ENCODE measurements around the gene IMPDH1.
A peak's percentile ranks its signal among the peaks of the same experiment; 100 is the strongest.

Gene IMPDH1

DNA sequence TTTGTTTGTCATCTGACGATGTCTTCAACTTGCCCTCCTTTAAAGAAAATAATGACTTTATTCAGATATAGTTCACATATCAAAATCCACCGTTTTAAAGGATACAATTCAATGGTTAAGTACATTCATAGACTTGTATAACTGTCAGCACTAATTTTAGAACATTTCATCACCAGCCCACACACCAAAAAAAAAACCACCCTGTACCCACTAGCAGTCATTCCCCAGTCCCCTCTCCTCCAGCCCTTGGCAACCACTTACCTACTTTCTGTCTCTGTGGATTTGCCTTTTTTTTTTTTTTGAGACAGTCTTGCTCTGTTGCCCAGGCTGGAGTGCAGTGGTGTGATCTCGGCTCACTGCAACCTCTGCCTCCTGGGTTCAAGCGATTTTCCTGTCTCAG lies 40.6 kb upstream of the IMPDH1 start:
- TF ChIP-seq, protein P1, sequence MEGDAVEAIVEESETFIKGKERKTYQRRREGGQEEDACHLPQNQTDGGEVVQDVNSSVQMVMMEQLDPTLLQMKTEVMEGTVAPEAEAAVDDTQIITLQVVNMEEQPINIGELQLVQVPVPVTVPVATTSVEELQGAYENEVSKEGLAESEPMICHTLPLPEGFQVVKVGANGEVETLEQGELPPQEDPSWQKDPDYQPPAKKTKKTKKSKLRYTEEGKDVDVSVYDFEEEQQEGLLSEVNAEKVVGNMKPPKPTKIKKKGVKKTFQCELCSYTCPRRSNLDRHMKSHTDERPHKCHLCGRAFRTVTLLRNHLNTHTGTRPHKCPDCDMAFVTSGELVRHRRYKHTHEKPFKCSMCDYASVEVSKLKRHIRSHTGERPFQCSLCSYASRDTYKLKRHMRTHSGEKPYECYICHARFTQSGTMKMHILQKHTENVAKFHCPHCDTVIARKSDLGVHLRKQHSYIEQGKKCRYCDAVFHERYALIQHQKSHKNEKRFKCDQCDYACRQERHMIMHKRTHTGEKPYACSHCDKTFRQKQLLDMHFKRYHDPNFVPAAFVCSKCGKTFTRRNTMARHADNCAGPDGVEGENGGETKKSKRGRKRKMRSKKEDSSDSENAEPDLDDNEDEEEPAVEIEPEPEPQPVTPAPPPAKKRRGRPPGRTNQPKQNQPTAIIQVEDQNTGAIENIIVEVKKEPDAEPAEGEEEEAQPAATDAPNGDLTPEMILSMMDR (IDR thresholded peaks at IDR 0.05) = no peak
- H3K27me3 ChIP-seq = no peaks in the 10 kb centered on the region
- intact Hi-C loops (cut with DNase I; ENCODE audit: low total_unique reads) = no loop called here
- no peak overlapping the region for H3K4me3 ChIP-seq
- no peak for DNase-seq
- peak overlapping the region; percentile 19 to 20 for H3K27ac ChIP-seq
- H3K9me3 ChIP-seq = no peaks in the 10 kb centered on the region
- no peaks in the 10 kb centered on the region for H3K36me3 ChIP-seq
- H3K4me1 ChIP-seq = peaks cover 0 to 37% (median 17%) of the 10 kb centered on the region in 4 donors

DNA sequence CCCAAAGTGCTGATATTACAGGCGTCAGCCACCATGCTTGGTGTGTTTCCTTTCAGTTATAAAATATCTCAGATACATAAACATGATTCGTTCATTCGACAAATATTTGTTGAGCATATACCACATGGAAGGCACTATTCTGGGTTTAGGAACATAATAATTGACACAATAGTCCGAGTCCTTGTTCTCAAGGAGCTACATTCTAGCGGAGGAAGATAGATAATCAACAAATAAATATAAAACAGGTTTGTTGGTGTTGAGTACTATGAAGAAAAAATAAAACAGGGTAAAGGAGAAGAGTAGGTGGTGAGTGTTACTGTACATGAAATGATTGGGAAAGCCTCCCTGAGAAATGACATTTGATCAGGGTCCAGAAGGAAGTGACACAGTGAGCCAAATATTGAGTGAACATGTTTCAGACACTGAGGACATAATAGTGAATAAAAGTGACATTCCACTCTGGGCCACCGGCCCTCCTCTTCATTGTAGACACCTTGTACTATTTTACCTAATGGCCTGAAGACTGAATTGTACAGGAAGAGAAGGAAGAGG lies 39.0 kb upstream of the IMPDH1 start:
- intact Hi-C loops (cut with DNase I; ENCODE audit: low total_unique reads) = no loop called here
- peaks cover 0 to 22% (median 6%) of the 10 kb centered on the region in 4 donors for H3K4me1 ChIP-seq
- no peaks in the 10 kb centered on the region for H3K36me3 ChIP-seq
- H3K9me3 ChIP-seq = no peaks in the 10 kb centered on the region
- TF ChIP-seq, protein P1 (IDR thresholded peaks at IDR 0.05) = no peak
- DNase-seq = no peak
- no peaks in the 10 kb centered on the region for H3K27me3 ChIP-seq
- H3K4me3 ChIP-seq = no peak overlapping the region
- H3K27ac ChIP-seq = no peak overlapping the region

DNA sequence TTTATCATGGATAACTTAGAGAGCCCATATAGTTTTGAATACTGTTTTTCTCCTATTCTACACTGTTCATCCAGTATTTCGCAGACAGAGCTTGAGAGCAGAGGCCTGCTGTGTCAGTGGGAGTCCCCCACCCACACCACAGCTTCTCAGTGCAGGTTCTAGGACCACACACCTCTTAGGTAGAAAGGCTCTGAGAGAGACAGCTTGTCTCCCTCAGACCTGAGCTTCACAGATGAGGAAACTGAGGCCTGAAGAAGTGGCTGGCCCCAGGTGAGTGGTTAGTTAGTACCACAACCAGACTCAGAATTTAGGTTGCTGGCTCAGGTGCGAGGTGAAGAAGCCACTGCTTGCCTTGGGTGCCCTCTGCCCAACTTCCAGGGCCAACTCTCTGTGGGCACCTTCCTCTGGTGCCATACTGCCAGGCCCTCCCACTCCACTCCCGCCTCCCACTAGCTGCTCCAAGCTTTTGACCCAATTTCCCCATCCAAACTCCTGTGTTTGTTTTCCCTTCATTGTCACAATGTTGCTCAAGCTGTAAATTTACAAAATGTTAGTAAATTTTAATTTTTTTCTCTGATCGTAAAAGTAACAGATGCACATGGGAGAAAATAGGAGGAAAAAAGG lies 38.3 kb upstream of the IMPDH1 start:
- intact Hi-C loops (cut with DNase I; ENCODE audit: low total_unique reads) = no loop called here
- TF ChIP-seq, protein P1 (IDR thresholded peaks at IDR 0.05) = no peak
- no peak overlapping the region for H3K4me3 ChIP-seq

DNA sequence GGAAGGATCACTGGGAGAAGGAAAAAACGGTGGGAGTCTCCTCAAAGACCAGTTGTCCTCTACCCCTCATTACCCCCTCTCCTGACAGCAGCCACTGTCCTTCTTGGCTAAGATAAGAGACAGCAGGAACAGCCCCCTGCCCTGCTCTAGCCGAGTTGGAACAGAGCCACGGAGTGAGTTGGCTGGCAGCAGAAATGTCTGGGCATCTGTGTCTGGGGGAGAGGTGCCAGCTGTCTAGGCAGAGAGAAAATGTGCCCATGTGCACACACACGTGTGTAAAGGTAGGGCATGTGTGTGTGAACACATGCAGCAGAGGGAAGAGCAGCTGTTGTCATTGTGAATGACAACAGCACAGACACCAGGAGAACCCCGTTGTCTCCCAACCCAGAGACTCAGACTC lies 36.5 kb upstream of the IMPDH1 start:
- intact Hi-C loops (cut with DNase I; ENCODE audit: low total_unique reads) = no loop called here
- Histone ChIP-seq H3K27ac (peak overlapping the region in 1 of 2 donors; percentile 26), H3K4me3 (no peak overlapping the region), H3K36me3 (no peaks in the 10 kb centered on the region), H3K4me1 (peaks cover 0 to 18% (median 3%) of the 10 kb centered on the region in 4 donors), H3K27me3 (no peaks in the 10 kb centered on the region), H3K9me3 (no peaks in the 10 kb centered on the region)
- DNase-seq = no peak
- TF ChIP-seq, protein P1 (IDR thresholded peaks at IDR 0.05) = no peak

More for the DNA sequence above, 38.3 kb upstream of the IMPDH1 start:
- H3K27ac ChIP-seq = no peak overlapping the region
- H3K4me1 ChIP-seq = peaks cover 0 to 18% (median 3%) of the 10 kb centered on the region in 4 donors
- no peaks in the 10 kb centered on the region for H3K9me3 ChIP-seq
- no peaks in the 10 kb centered on the region for H3K36me3 ChIP-seq
- DNase-seq = no peak
- H3K27me3 ChIP-seq = no peaks in the 10 kb centered on the region

DNA sequence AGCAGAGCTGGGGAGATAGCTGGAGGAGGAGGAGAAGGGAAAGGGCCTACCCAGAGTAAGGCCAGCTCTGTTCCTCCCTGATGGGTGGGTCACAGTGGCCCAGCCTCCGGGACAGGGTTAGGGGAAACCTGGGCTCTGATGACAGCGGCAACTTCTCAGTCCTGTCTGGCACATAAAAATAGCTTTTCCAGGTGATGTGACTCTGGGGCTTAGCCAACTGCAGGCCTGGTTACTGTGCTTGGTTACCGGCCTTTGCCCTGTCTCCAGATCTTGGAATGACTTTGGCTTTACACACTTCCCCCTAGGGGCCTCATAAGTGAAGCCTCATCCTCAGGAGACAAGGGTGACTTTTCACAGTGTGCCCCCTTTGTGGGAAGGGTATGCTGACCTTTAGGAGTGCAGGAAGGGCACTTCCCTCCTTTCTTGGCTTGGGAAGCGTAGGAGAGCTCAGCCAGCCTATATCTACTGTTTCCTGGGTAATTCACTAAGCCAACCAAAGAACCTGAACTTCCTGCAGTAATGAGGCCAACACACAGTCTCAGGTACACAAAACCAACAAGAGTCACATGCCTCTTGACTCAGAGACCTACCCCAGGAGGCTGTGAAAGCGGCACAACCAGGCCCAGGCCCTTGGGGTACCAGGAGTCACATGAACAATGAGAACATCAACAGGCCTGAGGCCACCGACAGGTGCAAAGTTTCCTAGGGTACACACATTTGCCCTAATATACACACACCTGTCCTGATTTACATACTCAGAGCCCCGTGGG lies 34.2 kb upstream of the IMPDH1 start:
- Histone ChIP-seq H3K9me3 (no peaks in the 10 kb centered on the region), H3K4me3 (no peak overlapping the region), H3K27ac (no peak overlapping the region), H3K4me1 (peaks cover 0 to 7% (median 3%) of the 10 kb centered on the region in 4 donors), H3K27me3 (no peaks in the 10 kb centered on the region), H3K36me3 (no peaks in the 10 kb centered on the region)
- DNase-seq = no peak
- intact Hi-C loops (cut with DNase I; ENCODE audit: low total_unique reads) = no loop called here
- TF ChIP-seq, protein P1 (IDR thresholded peaks at IDR 0.05) = no peak
